ENCODE data around the gene ZNF385D.

DNA sequence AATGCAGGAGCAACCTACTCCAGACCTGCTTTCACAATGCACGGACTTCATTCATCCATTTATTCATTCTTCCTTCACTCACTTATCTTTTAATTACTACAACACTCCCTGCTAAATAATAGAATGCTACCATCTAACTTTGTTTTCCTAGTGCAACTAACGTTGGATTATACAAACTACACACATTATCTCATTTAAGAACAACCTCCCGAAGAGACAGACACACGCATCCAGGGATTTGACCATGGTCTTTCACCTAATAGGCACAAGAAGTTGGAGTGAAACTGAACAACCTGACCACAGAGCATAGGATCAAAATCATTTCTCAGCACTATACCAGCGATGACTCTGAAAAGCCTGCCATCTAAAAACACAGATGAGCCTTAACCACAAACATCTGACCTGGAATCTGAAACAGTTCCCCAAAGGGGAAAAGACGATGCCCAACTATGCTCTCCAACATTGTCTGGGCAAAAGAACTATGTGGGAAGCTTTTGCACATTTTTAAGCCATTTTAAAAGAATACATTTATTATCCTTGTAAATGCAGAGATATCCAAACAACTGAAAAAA is 21.0 kb downstream of the ZNF385D start:
- no peak for TF ChIP-seq POLR2A (IDR thresholded peaks at IDR 0.05)
- TF ChIP-seq, protein P1, sequence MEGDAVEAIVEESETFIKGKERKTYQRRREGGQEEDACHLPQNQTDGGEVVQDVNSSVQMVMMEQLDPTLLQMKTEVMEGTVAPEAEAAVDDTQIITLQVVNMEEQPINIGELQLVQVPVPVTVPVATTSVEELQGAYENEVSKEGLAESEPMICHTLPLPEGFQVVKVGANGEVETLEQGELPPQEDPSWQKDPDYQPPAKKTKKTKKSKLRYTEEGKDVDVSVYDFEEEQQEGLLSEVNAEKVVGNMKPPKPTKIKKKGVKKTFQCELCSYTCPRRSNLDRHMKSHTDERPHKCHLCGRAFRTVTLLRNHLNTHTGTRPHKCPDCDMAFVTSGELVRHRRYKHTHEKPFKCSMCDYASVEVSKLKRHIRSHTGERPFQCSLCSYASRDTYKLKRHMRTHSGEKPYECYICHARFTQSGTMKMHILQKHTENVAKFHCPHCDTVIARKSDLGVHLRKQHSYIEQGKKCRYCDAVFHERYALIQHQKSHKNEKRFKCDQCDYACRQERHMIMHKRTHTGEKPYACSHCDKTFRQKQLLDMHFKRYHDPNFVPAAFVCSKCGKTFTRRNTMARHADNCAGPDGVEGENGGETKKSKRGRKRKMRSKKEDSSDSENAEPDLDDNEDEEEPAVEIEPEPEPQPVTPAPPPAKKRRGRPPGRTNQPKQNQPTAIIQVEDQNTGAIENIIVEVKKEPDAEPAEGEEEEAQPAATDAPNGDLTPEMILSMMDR (IDR thresholded peaks at IDR 0.05) = no peak

All from testis (tissue), 2 donors.